GM10847 (cell line): ENCODE measurements around the gene FES.

Source experiments
- POLR2A ChIP-seq: IDR thresholded peaks from 2 replicates; pipeline ENCODE4 v1.6.1; 2011; ENCODE audit not compliant: insufficient read length; ENCODE audit errors: extremely low read depth

FES gene

DNA sequence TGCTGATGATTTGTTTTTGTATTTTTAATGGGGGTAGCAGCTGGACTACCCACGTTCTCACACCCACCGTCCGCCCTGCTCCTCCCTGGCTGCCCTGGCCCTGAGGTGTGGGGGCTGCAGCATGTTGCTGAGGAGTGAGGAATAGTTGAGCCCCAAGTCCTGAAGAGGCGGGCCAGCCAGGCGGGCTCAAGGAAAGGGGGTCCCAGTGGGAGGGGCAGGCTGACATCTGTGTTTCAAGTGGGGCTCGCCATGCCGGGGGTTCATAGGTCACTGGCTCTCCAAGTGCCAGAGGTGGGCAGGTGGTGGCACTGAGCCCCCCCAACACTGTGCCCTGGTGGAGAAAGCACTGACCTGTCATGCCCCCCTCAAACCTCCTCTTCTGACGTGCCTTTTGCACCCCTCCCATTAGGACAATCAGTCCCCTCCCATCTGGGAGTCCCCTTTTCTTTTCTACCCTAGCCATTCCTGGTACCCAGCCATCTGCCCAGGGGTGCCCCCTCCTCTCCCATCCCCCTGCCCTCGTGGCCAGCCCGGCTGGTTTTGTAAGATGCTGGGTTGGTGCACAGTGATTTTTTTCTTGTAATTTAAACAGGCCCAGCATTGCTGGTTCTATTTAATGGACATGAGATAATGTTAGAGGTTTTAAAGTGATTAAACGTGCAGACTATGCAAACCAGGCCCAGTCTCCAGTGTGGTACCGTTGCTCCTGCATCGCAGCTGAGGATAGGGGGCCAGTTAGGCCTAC lies 1.4 kb upstream of the FES start:
- no peak for TF ChIP-seq POLR2A

GRCh38 chr15:90883526-90883975 lies 753 bp upstream of the FES start:
- TF ChIP-seq POLR2A = no peak

- TF ChIP-seq POLR2A = no peak
Measured at GRCh38 chr15:90884719-90885431, 571 bp downstream of the FES start.

GRCh38 chr15:90885432-90886290 lies 1.4 kb downstream of the FES start:
- no peak for TF ChIP-seq POLR2A

- TF ChIP-seq POLR2A = no peak
Measured at GRCh38 chr15:90886291-90886614, 1.9 kb downstream of the FES start.

DNA sequence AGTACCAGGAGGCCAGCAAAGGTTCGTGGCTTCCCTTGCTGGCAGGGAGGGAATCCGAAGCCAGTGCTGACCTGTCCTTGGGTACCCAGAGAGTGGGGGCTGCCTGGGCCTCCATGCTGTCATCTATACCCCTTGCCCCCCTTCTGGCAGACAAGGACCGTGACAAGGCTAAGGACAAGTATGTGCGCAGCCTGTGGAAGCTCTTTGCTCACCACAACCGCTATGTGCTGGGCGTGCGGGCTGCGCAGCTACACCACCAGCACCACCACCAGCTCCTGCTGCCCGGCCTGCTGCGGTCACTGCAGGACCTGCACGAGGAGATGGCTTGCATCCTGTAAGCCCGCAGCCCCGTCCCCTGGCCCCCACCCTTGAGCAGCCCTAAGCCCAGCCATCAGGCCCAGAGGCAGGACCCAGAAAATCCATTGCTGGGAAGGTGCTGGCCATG lies 2.8 kb downstream of the FES start:
- TF ChIP-seq POLR2A = no peak

- TF ChIP-seq POLR2A = no peak
Measured at GRCh38 chr15:90889313-90889730, 5.0 kb downstream of the FES start.

DNA sequence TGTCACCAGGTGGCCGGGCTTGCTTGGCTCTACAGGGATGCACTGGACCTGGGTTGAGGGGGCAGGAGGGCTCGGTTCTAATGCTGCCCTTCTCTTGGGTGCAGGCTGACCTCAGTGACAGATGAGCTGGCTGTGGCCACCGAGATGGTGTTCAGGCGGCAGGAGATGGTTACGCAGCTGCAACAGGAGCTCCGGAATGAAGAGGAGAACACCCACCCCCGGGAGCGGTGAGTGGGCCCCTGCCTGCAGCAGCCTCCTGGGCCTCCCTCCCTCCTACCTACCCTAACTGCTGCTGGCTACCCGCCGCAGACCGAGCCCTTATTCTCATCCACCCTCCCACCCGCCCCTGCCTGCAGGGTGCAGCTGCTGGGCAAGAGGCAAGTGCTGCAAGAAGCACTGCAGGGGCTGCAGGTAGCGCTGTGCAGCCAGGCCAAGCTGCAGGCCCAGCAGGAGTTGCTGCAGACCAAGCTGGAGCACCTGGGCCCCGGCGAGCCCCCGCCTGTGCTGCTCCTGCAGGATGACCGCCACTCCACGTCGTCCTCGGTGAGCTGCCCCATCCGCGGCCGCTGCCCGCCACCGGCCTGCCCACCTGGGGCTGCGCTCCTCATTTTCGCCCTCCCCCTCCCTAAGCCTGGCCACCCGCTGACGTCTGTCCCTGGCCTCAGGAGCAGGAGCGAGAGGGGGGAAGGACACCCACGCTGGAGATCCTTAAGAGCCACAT lies 5.6 kb downstream of the FES start:
- no peak for TF ChIP-seq POLR2A

GRCh38 chr15:90890839-90891238 lies 6.5 kb downstream of the FES start:
- TF ChIP-seq POLR2A = no peak

- TF ChIP-seq POLR2A = no peak
Measured at GRCh38 chr15:90891346-90891949, 7.1 kb downstream of the FES start.

GRCh38 chr15:90892023-90892422 lies 7.7 kb downstream of the FES start:
- TF ChIP-seq POLR2A = no peak

DNA sequence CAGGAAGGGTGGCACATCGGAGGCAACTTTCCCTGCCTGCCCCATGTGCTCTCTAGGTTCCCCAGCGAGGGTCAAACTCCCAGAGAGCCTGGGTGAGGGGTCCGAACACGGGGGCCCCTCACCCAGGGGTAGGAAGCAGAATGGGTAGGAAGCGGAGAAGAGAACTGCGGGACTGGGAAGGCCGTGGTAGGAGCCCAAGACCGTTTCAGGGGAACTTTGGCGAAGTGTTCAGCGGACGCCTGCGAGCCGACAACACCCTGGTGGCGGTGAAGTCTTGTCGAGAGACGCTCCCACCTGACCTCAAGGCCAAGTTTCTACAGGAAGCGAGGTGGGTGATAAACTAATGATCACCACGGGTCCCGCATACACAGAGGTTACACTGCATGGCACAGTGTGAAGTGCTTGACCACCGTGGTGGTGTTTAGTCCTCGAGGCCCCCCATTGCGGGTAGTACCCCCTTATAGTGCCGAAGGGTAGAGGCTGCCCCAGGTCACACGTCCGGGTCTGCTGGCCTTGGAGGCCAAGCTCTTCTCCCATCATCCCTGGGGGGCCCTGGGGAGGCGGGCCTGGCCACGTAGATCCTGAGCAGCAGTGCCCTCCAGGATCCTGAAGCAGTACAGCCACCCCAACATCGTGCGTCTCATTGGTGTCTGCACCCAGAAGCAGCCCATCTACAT lies 8.3 kb downstream of the FES start:
- TF ChIP-seq POLR2A = no peak

DNA sequence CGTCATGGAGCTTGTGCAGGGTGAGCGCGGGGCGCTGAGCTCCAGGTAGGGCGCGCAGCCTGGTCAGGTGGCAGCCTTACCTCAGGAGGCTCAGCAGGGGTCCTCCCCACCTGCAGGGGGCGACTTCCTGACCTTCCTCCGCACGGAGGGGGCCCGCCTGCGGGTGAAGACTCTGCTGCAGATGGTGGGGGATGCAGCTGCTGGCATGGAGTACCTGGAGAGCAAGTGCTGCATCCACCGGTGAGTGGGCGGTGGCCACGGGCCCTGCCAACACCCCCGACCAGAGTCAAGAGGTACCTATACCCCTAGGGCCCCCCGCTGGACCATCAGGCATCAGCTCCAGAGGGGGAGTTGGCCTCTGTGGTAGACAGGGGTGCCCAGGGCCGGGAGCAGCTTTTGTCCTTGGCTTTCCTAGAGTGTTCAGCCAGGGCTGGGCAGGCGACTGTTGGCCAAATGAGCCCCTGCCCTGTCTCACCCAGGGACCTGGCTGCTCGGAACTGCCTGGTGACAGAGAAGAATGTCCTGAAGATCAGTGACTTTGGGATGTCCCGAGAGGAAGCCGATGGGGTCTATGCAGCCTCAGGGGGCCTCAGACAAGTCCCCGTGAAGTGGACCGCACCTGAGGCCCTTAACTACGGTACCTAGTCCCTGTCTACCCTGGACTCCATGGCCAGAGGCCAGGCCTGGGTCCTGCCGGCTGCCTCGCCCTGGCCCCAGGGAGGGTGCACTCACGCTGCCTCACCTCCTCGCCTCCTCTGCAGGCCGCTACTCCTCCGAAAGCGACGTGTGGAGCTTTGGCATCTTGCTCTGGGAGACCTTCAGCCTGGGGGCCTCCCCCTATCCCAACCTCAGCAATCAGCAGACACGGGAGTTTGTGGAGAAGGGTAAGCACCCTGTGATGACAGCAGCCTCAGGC lies 9.1 kb downstream of the FES start:
- no peak for TF ChIP-seq POLR2A
